22Rv1 (cell line): Measurements from ENCODE around the gene SLC5A1.
"Not testable (repeated sequence)": the region's sequence is repeated elsewhere in the genome, so short reads cannot be mapped to it uniquely, and the experiment has no call there.

Experiments
- ZFX ChIP-seq: fragments of 450-650 bp; IDR thresholded peaks from 2 replicates; pipeline ENCODE4 v1.6.1; 2017; ENCODE audit warnings: antibody characterized with exemption, borderline replicate concordance
- TF ChIP-seq, protein P1 (sequence below): fragments of 450-650 bp; IDR thresholded peaks from 2 replicates; pipeline ENCODE4 v1.5.1; 2017; ENCODE audit warnings: mild to moderate bottlenecking

GRCh38 chr22:32157632-32158031, 114.6 kb downstream of the SLC5A1 start:
- TF ChIP-seq, protein P1, sequence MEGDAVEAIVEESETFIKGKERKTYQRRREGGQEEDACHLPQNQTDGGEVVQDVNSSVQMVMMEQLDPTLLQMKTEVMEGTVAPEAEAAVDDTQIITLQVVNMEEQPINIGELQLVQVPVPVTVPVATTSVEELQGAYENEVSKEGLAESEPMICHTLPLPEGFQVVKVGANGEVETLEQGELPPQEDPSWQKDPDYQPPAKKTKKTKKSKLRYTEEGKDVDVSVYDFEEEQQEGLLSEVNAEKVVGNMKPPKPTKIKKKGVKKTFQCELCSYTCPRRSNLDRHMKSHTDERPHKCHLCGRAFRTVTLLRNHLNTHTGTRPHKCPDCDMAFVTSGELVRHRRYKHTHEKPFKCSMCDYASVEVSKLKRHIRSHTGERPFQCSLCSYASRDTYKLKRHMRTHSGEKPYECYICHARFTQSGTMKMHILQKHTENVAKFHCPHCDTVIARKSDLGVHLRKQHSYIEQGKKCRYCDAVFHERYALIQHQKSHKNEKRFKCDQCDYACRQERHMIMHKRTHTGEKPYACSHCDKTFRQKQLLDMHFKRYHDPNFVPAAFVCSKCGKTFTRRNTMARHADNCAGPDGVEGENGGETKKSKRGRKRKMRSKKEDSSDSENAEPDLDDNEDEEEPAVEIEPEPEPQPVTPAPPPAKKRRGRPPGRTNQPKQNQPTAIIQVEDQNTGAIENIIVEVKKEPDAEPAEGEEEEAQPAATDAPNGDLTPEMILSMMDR: not testable (repeated sequence)
- TF ChIP-seq ZFX: not testable (repeated sequence)
